Tibial nerve (tissue), 4 donors: Measurements from ENCODE around the gene CUL9. TPM values are rescaled to one million over a fixed set of nuclear protein-coding genes. Genes with fewer than 3 reads are reported as not detected.

Experiments
- DNase-seq, 2 donors: peaks; one replicate each; pipeline ENCODE4 v3.0.0-alpha.2; 2019; ENCODE audit warnings: low spot score in 2 of 2
- H3K27ac ChIP-seq, 4 donors: fragments of 200-600 bp; sonication (generic) in 3 of 4; one replicate each; pipeline ENCODE4 v1.5.1; 2017 to 2019; ENCODE audit warnings: mild to moderate bottlenecking in 1 of 4
- H3K27me3 ChIP-seq, 2 donors: fragments of 200-600 bp; sonication (generic) in 1 of 2; one replicate each; pipeline versions ENCODE4 v1.5.1 to v1.6.0; 2017 to 2019
- H3K36me3 ChIP-seq, 3 donors: fragments of 200-600 bp; sonication (generic); one replicate each; pipeline ENCODE4 v1.5.1; 2018 to 2019
- H3K4me1 ChIP-seq, 4 donors: fragments of 200-600 bp; sonication (generic) in 3 of 4; one replicate each; pipeline ENCODE4 v1.5.1; 2017 to 2019
- H3K4me3 ChIP-seq, 4 donors: fragments of 200-600 bp; sonication (generic) in 3 of 4; one replicate each; pipeline ENCODE4 v1.5.1; 2017 to 2019; ENCODE audit warnings: mild to moderate bottlenecking in 1 of 4, moderate library complexity in 1 of 4
- H3K9me3 ChIP-seq, 4 donors: fragments of 200-600 bp; sonication (generic) in 3 of 4; one replicate each; pipeline ENCODE4 v1.5.1; 2017 to 2019
- CTCF ChIP-seq, 5 experiments: fragments of 200-600 bp in 3 of 5; fragments of 450-650 bp in 2 of 5; sonication (generic) in 3 of 5; IDR thresholded peaks; one replicate each; pipeline ENCODE4 v1.5.1; 2016 to 2019; ENCODE audit warnings: antibody characterized with exemption in 5 of 5, mild to moderate bottlenecking in 3 of 5, moderate library complexity in 2 of 5
- EP300 ChIP-seq, 2 donors: sonication (generic); formaldehyde crosslinking; IDR thresholded peaks; one replicate each; pipeline ENCODE4 v1.6.1; 2017; ENCODE audit warnings: antibody characterized with exemption in 2 of 2, mild to moderate bottlenecking in 1 of 2
- POLR2A ChIP-seq, 2 donors: fragments of 450-650 bp; IDR thresholded peaks; one replicate each; pipeline ENCODE4 v1.6.1; 2017; ENCODE audit warnings: antibody characterized with exemption in 2 of 2, mild to moderate bottlenecking in 2 of 2, moderate library complexity in 2 of 2
- WGBS, 2 donors: methylation state at CpG; one replicate each; pipeline ENCODE4 v1.1.5; 2018; 5-methylcytosine and 5-hydroxymethylcytosine counted together
- total RNA-seq, 4 donors: library from RNA; depleted of rRNA; stranded (reverse); fragments of >200 nt; gene quantifications; one replicate each; pipeline ENCODE4 v1.1.0, GENCODE V29; 2016

Gene CUL9
- total RNA-seq, 4 donors from 2014 or later: 47.9 to 76.2 (median 49.3) TPM

GRCh38 chr6:43178150-43178549 lies 3.8 kb upstream of the CUL9 start:
- Histone ChIP-seq H3K27ac (no peak overlapping the region), H3K4me3 (no peak overlapping the region), H3K9me3 (no peaks in the 10 kb centered on the region), H3K4me1 (peaks cover 0 to 47% (median 23%) of the 10 kb centered on the region in 4 donors), H3K36me3 (peaks cover 3 to 47% (median 16%) of the 10 kb centered on the region in 3 donors), H3K27me3 (no peaks in the 10 kb centered on the region)
- TF ChIP-seq EP300 (IDR thresholded peaks at IDR 0.05) (no peak), CTCF (IDR thresholded peaks at IDR 0.05) (no peak), POLR2A (IDR thresholded peaks at IDR 0.05) (no peak)
- WGBS, 2 donors: 80 to 86% methylated on average over 9 to 12 of the region's 12 CpGs
- no peak for DNase-seq

- Histone ChIP-seq H3K4me3 (no peak overlapping the region), H3K27ac (no peak overlapping the region), H3K36me3 (peaks cover 3 to 48% (median 16%) of the 10 kb centered on the region in 3 donors), H3K4me1 (peaks cover 0 to 47% (median 19%) of the 10 kb centered on the region in 4 donors), H3K9me3 (no peaks in the 10 kb centered on the region), H3K27me3 (no peaks in the 10 kb centered on the region)
- no peak for TF ChIP-seq POLR2A (IDR thresholded peaks at IDR 0.05)
- TF ChIP-seq CTCF (IDR thresholded peaks at IDR 0.05): no peak
- TF ChIP-seq EP300 (IDR thresholded peaks at IDR 0.05): no peak
- WGBS, 2 donors: 86 to 89% methylated on average over 20 of the region's 20 CpGs
- no peak for DNase-seq
Observed at GRCh38 chr6:43178951-43179830, 2.8 kb upstream of the CUL9 start.

- no peak overlapping the region for H3K27ac ChIP-seq
- 57 to 67% methylated on average over 7 of the region's 7 CpGs for WGBS, 2 donors
- no peak for DNase-seq
Observed at GRCh38 chr6:43180058-43180457, 1.9 kb upstream of the CUL9 start.

GRCh38 chr6:43180985-43181384 lies 1.0 kb upstream of the CUL9 start:
- H3K27me3 ChIP-seq: no peaks in the 10 kb centered on the region
- WGBS, 2 donors: 53 to 59% methylated on average over 5 of the region's 5 CpGs
- TF ChIP-seq EP300 (IDR thresholded peaks at IDR 0.05): no peak
- TF ChIP-seq CTCF (IDR thresholded peaks at IDR 0.05): no peak
- TF ChIP-seq POLR2A (IDR thresholded peaks at IDR 0.05): no peak
- H3K9me3 ChIP-seq: no peaks in the 10 kb centered on the region
- peaks cover 3 to 58% (median 20%) of the 10 kb centered on the region in 3 donors for H3K36me3 ChIP-seq
- DNase-seq: no peak
- H3K4me3 ChIP-seq: no peak overlapping the region
- H3K27ac ChIP-seq: peak overlapping the region in 2 of 4 donors; percentile 79 to 87
- H3K4me1 ChIP-seq: peaks cover 0 to 41% (median 10%) of the 10 kb centered on the region in 4 donors

More at GRCh38 chr6:43180058-43180457, 1.9 kb upstream of the CUL9 start:
- Histone ChIP-seq H3K27me3 (no peaks in the 10 kb centered on the region), H3K4me3 (no peak overlapping the region), H3K9me3 (no peaks in the 10 kb centered on the region), H3K4me1 (peaks cover 0 to 50% (median 14%) of the 10 kb centered on the region in 4 donors), H3K36me3 (peaks cover 3 to 55% (median 16%) of the 10 kb centered on the region in 3 donors)
- TF ChIP-seq EP300 (IDR thresholded peaks at IDR 0.05) (no peak), POLR2A (IDR thresholded peaks at IDR 0.05) (no peak), CTCF (IDR thresholded peaks at IDR 0.05) (no peak)

GRCh38 chr6:43181621-43181941 lies 415 bp upstream of the CUL9 start:
- DNase-seq: no peak
- peak overlapping the region; percentile 46 to 88 (median 77) for H3K4me3 ChIP-seq
- TF ChIP-seq CTCF (IDR thresholded peaks at IDR 0.05) (no peak), POLR2A (IDR thresholded peaks at IDR 0.05) (no peak), EP300 (IDR thresholded peaks at IDR 0.05) (no peak)
- H3K27me3 ChIP-seq: no peaks in the 10 kb centered on the region
- peaks cover 3 to 58% (median 23%) of the 10 kb centered on the region in 3 donors for H3K36me3 ChIP-seq
- peaks cover 0 to 37% (median 10%) of the 10 kb centered on the region in 4 donors for H3K4me1 ChIP-seq
- no peaks in the 10 kb centered on the region for H3K9me3 ChIP-seq
- H3K27ac ChIP-seq: peak overlapping the region; percentile 18 to 87 (median 79)
- 34 to 37% methylated on average over 9 of the region's 9 CpGs for WGBS, 2 donors
